H1 (cell line): Measurements from ENCODE around the gene CAPN2. TPM values are rescaled to one million over a fixed set of nuclear protein-coding genes. Genes with fewer than 3 reads are reported as not detected.
A peak's percentile ranks its signal among the peaks of the same experiment; 100 is the strongest.

Experiments used
- CTCF ChIA-PET: fragments of 300-600 bp; sonication (Branson Sonifier 250); formaldehyde crosslinking; loops from one replicate; lab custom pipeline; 2021; ENCODE audit not compliant: partially characterized antibody; lab: Charles Lee
- POLR2A ChIA-PET: fragments of 300-600 bp; sonication (Branson Sonifier 250); formaldehyde crosslinking; loops from one replicate; lab custom pipeline; 2021; ENCODE audit warnings: inconsistent platforms; ENCODE audit not compliant: partially characterized antibody; lab: Charles Lee
- DNase-seq, 2 experiments: peaks; one replicate each; pipeline versions ENCODE4 v3.0.0 to v3.0.0-alpha.2; 2010 to 2022; ENCODE audit warnings: low spot score in 2 of 2, low read depth in 1 of 2, mixed read lengths in 1 of 2
- FAIRE-seq: peaks from 2 replicates; lab custom pipeline; 2011; peaks lifted over from hg19 to GRCh38; lab: Jason Lieb, UNC
- H2AFZ ChIP-seq: 2 replicates; pipeline ENCODE4 v1.8.1; 2012; ENCODE audit warnings: low read length, inconsistent platforms
- H2AK5ac ChIP-seq: 2 replicates; pipeline ENCODE4 v1.6.1; 2013; ENCODE audit warnings: low read depth, low read length
- H2BK120ac ChIP-seq: replicated peaks from 2 replicates; pipeline ENCODE3; 2013; ENCODE audit warnings: low read depth, low read length, inconsistent platforms
- H2BK12ac ChIP-seq: 2 replicates; pipeline ENCODE4 v1.6.1; 2013; ENCODE audit warnings: low read depth, low read length
- H2BK15ac ChIP-seq: 2 replicates; pipeline ENCODE4 v1.6.1; 2013; ENCODE audit warnings: low read length
- H2BK20ac ChIP-seq: 2 replicates; pipeline ENCODE4 v1.6.1; 2013; ENCODE audit warnings: low read length
- H2BK5ac ChIP-seq: 2 replicates; pipeline ENCODE4 v1.6.1; 2013; ENCODE audit warnings: low read depth, low read length
- H3K14ac ChIP-seq: 2 replicates; pipeline ENCODE4 v1.6.1; 2013; ENCODE audit warnings: inconsistent platforms; ENCODE audit not compliant: insufficient read length
- H3K18ac ChIP-seq: 2 replicates; pipeline ENCODE4 v1.6.1; 2013; ENCODE audit warnings: low read length; ENCODE audit errors: extremely low read depth
- H3K23ac ChIP-seq: 2 replicates; pipeline ENCODE4 v1.6.1; 2013; ENCODE audit warnings: inconsistent platforms; ENCODE audit not compliant: insufficient read length
- H3K23me2 ChIP-seq: 2 replicates; pipeline ENCODE4 v1.6.1; 2013; ENCODE audit warnings: low read depth, low read length
- H3K27ac ChIP-seq: 2 replicates; pipeline ENCODE4 v1.6.1; 2011; ENCODE audit warnings: low read depth, low read length, inconsistent platforms
- H3K27me3 ChIP-seq, 4 experiments: replicated peaks in 1 of 4; 1 replicate in 1 of 4; 2 replicates in 3 of 4; pipeline versions ENCODE4 v1.6.1 to v1.8.1; 2011 to 2013; ENCODE audit warnings: low read length in 3 of 4, mild to moderate bottlenecking in 3 of 4, inconsistent platforms in 2 of 4, mixed read lengths in 2 of 4, moderate library complexity in 1 of 4; ENCODE audit not compliant: control insufficient read depth in 3 of 4, insufficient read depth in 3 of 4; ENCODE audit errors: extremely low read depth in 1 of 4
- H3K36me3 ChIP-seq, 4 experiments: 2 replicates each; pipeline versions ENCODE4 v1.6.1 to v1.8.1; 2011 to 2013; ENCODE audit warnings: mild to moderate bottlenecking in 4 of 4, low read length in 3 of 4, moderate library complexity in 2 of 4, control low read depth in 1 of 4, inconsistent platforms in 1 of 4; ENCODE audit not compliant: insufficient read depth in 4 of 4, control insufficient read depth in 2 of 4
- H3K4ac ChIP-seq: replicated peaks from 2 replicates; pipeline ENCODE3; 2013; ENCODE audit warnings: low read length, low read depth, mixed read lengths, inconsistent platforms; ENCODE audit not compliant: insufficient read length
- H3K4me1 ChIP-seq, 4 experiments: replicated peaks in 1 of 4; 1 replicate in 1 of 4; 2 replicates in 3 of 4; pipeline versions ENCODE4 v1.6.1 to v1.8.1; 2011 to 2013; ENCODE audit warnings: low read length in 3 of 4, inconsistent platforms in 2 of 4, mixed read lengths in 1 of 4; ENCODE audit not compliant: insufficient read depth in 4 of 4, control insufficient read depth in 3 of 4
- H3K4me2 ChIP-seq, 2 experiments: 2 replicates each; pipeline versions ENCODE4 v1.6.1 to v1.8.1; 2011 to 2013; ENCODE audit warnings: low read depth in 2 of 2, low read length in 2 of 2, control low read depth in 1 of 2, inconsistent platforms in 1 of 2, mild to moderate bottlenecking in 1 of 2; ENCODE audit not compliant: insufficient read depth in 1 of 2
- H3K4me3 ChIP-seq, 4 experiments: fragments of 200-600, 300-600 bp in 1 of 4; sonication (generic), shearing (Covaris generic), sonication (Bioruptor Twin) in 1 of 4; 2 replicates each; pipeline versions ENCODE4 v1.5.1 to v1.8.1; 2011 to 2016; ENCODE audit warnings: low read length in 4 of 4, low read depth in 3 of 4, control low read depth in 2 of 4, inconsistent platforms in 2 of 4, mild to moderate bottlenecking in 2 of 4, mixed read lengths in 1 of 4, moderate library complexity in 1 of 4; ENCODE audit not compliant: insufficient read depth in 2 of 4; ENCODE audit errors: extremely low read depth in 1 of 4
- H3K56ac ChIP-seq: replicated peaks from 2 replicates; pipeline ENCODE3; 2013; ENCODE audit warnings: low read depth, mild to moderate bottlenecking, mixed read lengths, low read length, inconsistent platforms; ENCODE audit not compliant: insufficient read length
- H3K79me1 ChIP-seq: 2 replicates; pipeline ENCODE4 v1.6.1; 2013; ENCODE audit warnings: low read depth, low read length, control low read depth
- H3K79me2 ChIP-seq, 2 experiments: 2 replicates each; pipeline versions ENCODE4 v1.6.1 to v1.8.1; 2012 to 2013; ENCODE audit warnings: low read length in 2 of 2, mild to moderate bottlenecking in 2 of 2, inconsistent platforms in 1 of 2; ENCODE audit not compliant: insufficient read depth in 2 of 2, control insufficient read depth in 1 of 2
- H3K9ac ChIP-seq, 4 experiments: replicated peaks in 1 of 4; 1 replicate in 1 of 4; 2 replicates in 3 of 4; pipeline versions ENCODE4 v1.6.1 to v1.8.1; 2011 to 2013; ENCODE audit warnings: low read depth in 3 of 4, low read length in 3 of 4, control low read depth in 2 of 4, mild to moderate bottlenecking in 2 of 4, moderate library complexity in 2 of 4, inconsistent platforms in 1 of 4; ENCODE audit errors: extremely low read depth in 1 of 4
- H3K9me3 ChIP-seq, 2 experiments: 2 replicates each; pipeline versions ENCODE4 v1.6.1 to v1.8.1; 2012 to 2013; ENCODE audit warnings: mild to moderate bottlenecking in 2 of 2, moderate library complexity in 2 of 2, control low read depth in 1 of 2, inconsistent platforms in 1 of 2, low read depth in 1 of 2, low read length in 1 of 2, mixed read lengths in 1 of 2; ENCODE audit not compliant: insufficient read depth in 2 of 2
- H4K20me1 ChIP-seq, 2 experiments: replicated peaks in 1 of 2; 2 replicates each; pipeline versions ENCODE3 to v1.8.1; 2011 to 2013; ENCODE audit warnings: inconsistent platforms in 2 of 2, low read length in 2 of 2, mild to moderate bottlenecking in 1 of 2; ENCODE audit not compliant: insufficient read depth in 2 of 2, control insufficient read depth in 1 of 2
- H4K5ac ChIP-seq: 2 replicates; pipeline ENCODE4 v1.6.1; 2013; ENCODE audit warnings: low read length, low read depth, mixed read lengths, inconsistent platforms; ENCODE audit not compliant: insufficient read length
- H4K8ac ChIP-seq: 2 replicates; pipeline ENCODE4 v1.8.0; 2013; ENCODE audit warnings: mild to moderate bottlenecking, moderate library complexity, low read length, inconsistent platforms; ENCODE audit not compliant: insufficient read depth; ENCODE audit errors: extremely low read depth
- H4K91ac ChIP-seq: replicated peaks from 2 replicates; pipeline ENCODE3; 2013; ENCODE audit warnings: low read length, mixed read lengths, inconsistent platforms; ENCODE audit not compliant: insufficient read length
- CTBP2 ChIP-seq: IDR thresholded peaks from 2 replicates; pipeline ENCODE4 v1.7.0; 2011; ENCODE audit warnings: borderline replicate concordance, mild to moderate bottlenecking, moderate library complexity, mixed read lengths, low read length; ENCODE audit not compliant: insufficient read depth, insufficient read length
- SIX5 ChIP-seq: IDR thresholded peaks from 2 replicates; pipeline ENCODE4 v1.6.1; 2011; ENCODE audit warnings: mild to moderate bottlenecking, low read depth, low read length
- SP1 ChIP-seq: IDR thresholded peaks from 2 replicates; pipeline ENCODE4 v1.6.1; 2011; ENCODE audit warnings: low read depth, low read length
- WGBS, 2 experiments: shearing (Covaris generic) in 1 of 2; methylation state at CpG; one replicate each; pipeline versions ENCODE4 v1.1.6 to v1.1.7; 2013 to 2015; ENCODE audit warnings: low lambda C conversion rate in 2 of 2, mixed read lengths in 2 of 2, inconsistent platforms in 1 of 2, low coverage in 1 of 2, missing lambda C conversion rate in 1 of 2; ENCODE audit not compliant: insufficient replicate concordance in 2 of 2, insufficient coverage in 1 of 2, insufficient read length in 1 of 2; ENCODE audit errors: extremely low coverage in 1 of 2, missing lambda C conversion rate in 1 of 2; 5-methylcytosine and 5-hydroxymethylcytosine counted together
- polyA plus RNA-seq, 7 experiments: library from polyadenylated mRNA; depleted of rRNA in 3 of 7; stranded (reverse) in 5 of 7; unstranded in 2 of 7; fragments of >200 nt in 5 of 7; fragments of 200-250 nt in 2 of 7; gene quantifications; 1 replicate in 5 of 7; 2 replicates in 1 of 7; 4 replicates in 1 of 7; pipeline versions ENCODE4 v1.2.1 to v1.2.3, GENCODE V29; 2011 to 2013; ENCODE audit warnings: missing spikeins in 2 of 7, mixed read lengths in 2 of 7
- total RNA-seq: library from RNA; stranded (reverse); fragmentation: NEBNext Ultra II Directional; extraction: Animal tissue kit (Norgen Biotek cat#: 25700); gene quantifications from 2 replicates; pipeline ENCODE4 v1.2.1, GENCODE V29; 2021

Gene CAPN2
- total and polyA plus RNA-seq, 2 of the 8 experiments (the other 6 are each of a cell fraction or from before 2014, with no cell fraction given), result 9.2 to 10.3 TPM

GRCh38 chr1:223752721-223753515 lies 40.6 kb downstream of the CAPN2 start:
- FAIRE-seq, result no peak
- H3K56ac ChIP-seq, result no peak overlapping the region
- no peak overlapping the region for H2AK5ac ChIP-seq
- no peaks in the 10 kb centered on the region for H3K36me3 ChIP-seq
- peaks cover 0 to 16% (median 9%) of the 10 kb centered on the region in 4 experiments; a peak in 6 of 7 replicates for H3K4me1 ChIP-seq
- H2BK12ac ChIP-seq, result peak overlapping the region; percentile 82; the same call in 1 of the 2 replicates
- POLR2A ChIA-PET, result interaction anchor here (1.1 to 1.5 kb wide), 5 partner anchors 11 to 94 kb away, joined by 3 to 5 read pairs (median 4); no protein-coding TSS in a partner anchor
- H3K27ac ChIP-seq, result no peak overlapping the region
- peak overlapping the region; percentile 78 for H3K18ac ChIP-seq
- H2BK120ac ChIP-seq, result no peak overlapping the region
- no peak overlapping the region; the same call in 1 of the 2 replicates for H2BK20ac ChIP-seq
- no peaks in the 10 kb centered on the region for H3K79me1 ChIP-seq
- H3K4me3 ChIP-seq, result no peak overlapping the region
- no peak overlapping the region for H3K14ac ChIP-seq
- no peak overlapping the region for H2BK5ac ChIP-seq
- H4K5ac ChIP-seq, result no peak overlapping the region
- peak overlapping the region; percentile 48 for H4K91ac ChIP-seq
- H3K23me2 ChIP-seq, result peaks cover 6% of the 10 kb centered on the region; the same call in 1 of the 2 replicates
- CTCF ChIA-PET, result interaction anchor here (1.0 to 8.3 kb wide), 16 partner anchors 8 to 196 kb away, joined by 3 to 74 read pairs (median 26); partner anchors contain the start of gene CAPN2
- no peak overlapping the region for H4K8ac ChIP-seq
- 0 out of 2 replicates have a peak overlapping the region, but pooled peaks have one; percentile 63 for H2BK15ac ChIP-seq
- no peak overlapping the region for H3K23ac ChIP-seq
- H3K4me2 ChIP-seq, result peak overlapping the region; percentile 15 to 20; a peak in 2 of 4 replicates
- H3K79me2 ChIP-seq, result no peaks in the 10 kb centered on the region
- WGBS, 2 experiments, result 62% methylated on average over 15 of the region's 15 CpGs; no CpG with 5 or more reads in 1 of the 2 experiments
- H2AFZ ChIP-seq, result peak overlapping the region; percentile 73; the same call in 1 of the 2 replicates
- H3K4ac ChIP-seq, result no peak overlapping the region
- H3K9me3 ChIP-seq, result no peaks in the 10 kb centered on the region
- H3K27me3 ChIP-seq, result peaks cover 0 to 12% (median 9%) of the 10 kb centered on the region in 4 experiments; a peak in 5 of 7 replicates
- peak in 1 of 2 experiments; percentile 73 for DNase-seq
- no peaks in the 10 kb centered on the region for H4K20me1 ChIP-seq
- no peak overlapping the region for H3K9ac ChIP-seq
- TF ChIP-seq SP1, result peak; percentile 86
- peak; percentile 20 for TF ChIP-seq SIX5
- TF ChIP-seq CTBP2, result no peak
